ENCODE measurements around the gene NAA38.
A peak's percentile ranks its signal among the peaks of the same experiment; 100 is the strongest.

Gene NAA38

GRCh38 chr17:7841396-7841914, 15.9 kb downstream of the NAA38 start:
- peak; percentile 74 for DNase-seq (ENCODE audit: low read depth, low spot score)

GRCh38 chr17:7840875-7841274, 16.5 kb downstream of the NAA38 start:
- DNase-seq (ENCODE audit: low read depth, low spot score): no peak

GRCh38 chr17:7840441-7840840, 16.9 kb downstream of the NAA38 start:
- no peak for DNase-seq (ENCODE audit: low read depth, low spot score)

- DNase-seq (ENCODE audit: low read depth, low spot score): no peak
These were observed 17.5 kb downstream of the NAA38 start for GRCh38 chr17:7839876-7840261.

GRCh38 chr17:7839190-7839875, 18.0 kb downstream of the NAA38 start:
- DNase-seq (ENCODE audit: low read depth, low spot score): peak; percentile 81

- DNase-seq (ENCODE audit: low read depth, low spot score): peak; percentile 85
These were observed 19.0 kb downstream of the NAA38 start for GRCh38 chr17:7838090-7839075.

- no peak for DNase-seq (ENCODE audit: low read depth, low spot score)
These were observed 19.8 kb downstream of the NAA38 start for GRCh38 chr17:7837408-7838088.

GRCh38 chr17:7836596-7837407, 20.6 kb downstream of the NAA38 start:
- DNase-seq (ENCODE audit: low read depth, low spot score): peak; percentile 99

- peak; percentile 82 for DNase-seq (ENCODE audit: low read depth, low spot score)
These were observed 21.4 kb downstream of the NAA38 start for GRCh38 chr17:7835814-7836595.

GRCh38 chr17:7834957-7835813, 22.2 kb downstream of the NAA38 start:
- peak; percentile 99 for DNase-seq (ENCODE audit: low read depth, low spot score)

- peak; percentile 60 for DNase-seq (ENCODE audit: low read depth, low spot score)
These were observed 22.8 kb downstream of the NAA38 start for GRCh38 chr17:7834542-7834956.

GRCh38 chr17:7833795-7834541, 23.4 kb downstream of the NAA38 start, which contains the start of gene KDM6B:
Gene KDM6B (plus strand): TSS chr17:7834217. CDS start chr17:7845555, 11,338 bp downstream.
- DNase-seq (ENCODE audit: low read depth, low spot score): peak; percentile 98

- DNase-seq (ENCODE audit: low read depth, low spot score): no peak
These were observed 24.2 kb downstream of the NAA38 start for GRCh38 chr17:7833011-7833794.

GRCh38 chr17:7832431-7832830, 24.9 kb downstream of the NAA38 start:
- DNase-seq (ENCODE audit: low read depth, low spot score): no peak

GRCh38 chr17:7831233-7831632, 26.1 kb downstream of the NAA38 start:
- DNase-seq (ENCODE audit: low read depth, low spot score): no peak

- no peak for DNase-seq (ENCODE audit: low read depth, low spot score)
These were observed 26.7 kb downstream of the NAA38 start for GRCh38 chr17:7830616-7831015.

- no peak for DNase-seq (ENCODE audit: low read depth, low spot score)
These were observed 32.0 kb downstream of the NAA38 start for GRCh38 chr17:7825206-7825990.
